GM12874 (cell line): ENCODE data around the gene COMMD9.

Experiments
- TF ChIP-seq, protein P1 (sequence below): IDR thresholded peaks from 2 replicates; pipeline ENCODE4 v1.5.1; 2011; ENCODE audit warnings: low read depth, mild to moderate bottlenecking, control low read depth, low read length, moderate library complexity; ENCODE audit not compliant: insufficient read depth

The COMMD9 gene

DNA sequence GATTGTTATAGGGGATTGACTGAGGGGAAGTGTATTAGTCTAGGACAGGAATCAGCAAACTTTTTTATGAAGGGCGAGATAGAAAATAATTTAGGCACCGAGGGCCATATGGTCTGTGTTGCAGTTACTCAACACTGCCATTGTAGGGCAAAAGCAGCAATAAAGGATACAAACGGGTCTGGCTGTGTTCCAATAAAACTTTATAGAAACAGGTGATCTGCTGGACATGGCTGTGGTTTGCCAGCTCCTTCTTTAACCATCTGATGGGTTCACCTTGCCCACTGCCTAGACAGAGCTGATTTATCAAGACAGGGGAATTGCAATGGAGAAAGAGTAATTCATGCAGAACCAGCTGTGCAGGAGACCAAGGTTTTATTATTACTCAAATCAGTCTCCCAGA is 26.8 kb upstream of the COMMD9 start:
- TF ChIP-seq, protein P1, sequence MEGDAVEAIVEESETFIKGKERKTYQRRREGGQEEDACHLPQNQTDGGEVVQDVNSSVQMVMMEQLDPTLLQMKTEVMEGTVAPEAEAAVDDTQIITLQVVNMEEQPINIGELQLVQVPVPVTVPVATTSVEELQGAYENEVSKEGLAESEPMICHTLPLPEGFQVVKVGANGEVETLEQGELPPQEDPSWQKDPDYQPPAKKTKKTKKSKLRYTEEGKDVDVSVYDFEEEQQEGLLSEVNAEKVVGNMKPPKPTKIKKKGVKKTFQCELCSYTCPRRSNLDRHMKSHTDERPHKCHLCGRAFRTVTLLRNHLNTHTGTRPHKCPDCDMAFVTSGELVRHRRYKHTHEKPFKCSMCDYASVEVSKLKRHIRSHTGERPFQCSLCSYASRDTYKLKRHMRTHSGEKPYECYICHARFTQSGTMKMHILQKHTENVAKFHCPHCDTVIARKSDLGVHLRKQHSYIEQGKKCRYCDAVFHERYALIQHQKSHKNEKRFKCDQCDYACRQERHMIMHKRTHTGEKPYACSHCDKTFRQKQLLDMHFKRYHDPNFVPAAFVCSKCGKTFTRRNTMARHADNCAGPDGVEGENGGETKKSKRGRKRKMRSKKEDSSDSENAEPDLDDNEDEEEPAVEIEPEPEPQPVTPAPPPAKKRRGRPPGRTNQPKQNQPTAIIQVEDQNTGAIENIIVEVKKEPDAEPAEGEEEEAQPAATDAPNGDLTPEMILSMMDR, result no peak

DNA sequence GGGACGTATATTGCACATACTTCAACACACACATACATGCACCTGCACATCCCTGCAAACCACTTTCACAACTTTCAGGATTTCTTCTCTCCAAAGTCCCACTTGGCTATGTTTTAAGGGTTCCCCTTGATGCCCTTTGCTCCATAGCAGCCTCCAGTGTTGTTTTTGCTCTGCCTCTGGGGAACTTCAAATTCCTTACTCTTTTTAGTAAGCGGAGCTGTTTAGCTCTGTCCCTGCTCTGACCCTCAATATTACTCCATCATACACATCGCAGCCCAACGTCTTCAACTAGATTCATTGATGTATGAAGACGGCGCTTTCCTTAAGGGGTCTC is 25.2 kb upstream of the COMMD9 start:
- TF ChIP-seq, protein P1, result no peak

GRCh38 chr11:36313750-36314433 is 24.7 kb upstream of the COMMD9 start:
- TF ChIP-seq, protein P1, result no peak

DNA sequence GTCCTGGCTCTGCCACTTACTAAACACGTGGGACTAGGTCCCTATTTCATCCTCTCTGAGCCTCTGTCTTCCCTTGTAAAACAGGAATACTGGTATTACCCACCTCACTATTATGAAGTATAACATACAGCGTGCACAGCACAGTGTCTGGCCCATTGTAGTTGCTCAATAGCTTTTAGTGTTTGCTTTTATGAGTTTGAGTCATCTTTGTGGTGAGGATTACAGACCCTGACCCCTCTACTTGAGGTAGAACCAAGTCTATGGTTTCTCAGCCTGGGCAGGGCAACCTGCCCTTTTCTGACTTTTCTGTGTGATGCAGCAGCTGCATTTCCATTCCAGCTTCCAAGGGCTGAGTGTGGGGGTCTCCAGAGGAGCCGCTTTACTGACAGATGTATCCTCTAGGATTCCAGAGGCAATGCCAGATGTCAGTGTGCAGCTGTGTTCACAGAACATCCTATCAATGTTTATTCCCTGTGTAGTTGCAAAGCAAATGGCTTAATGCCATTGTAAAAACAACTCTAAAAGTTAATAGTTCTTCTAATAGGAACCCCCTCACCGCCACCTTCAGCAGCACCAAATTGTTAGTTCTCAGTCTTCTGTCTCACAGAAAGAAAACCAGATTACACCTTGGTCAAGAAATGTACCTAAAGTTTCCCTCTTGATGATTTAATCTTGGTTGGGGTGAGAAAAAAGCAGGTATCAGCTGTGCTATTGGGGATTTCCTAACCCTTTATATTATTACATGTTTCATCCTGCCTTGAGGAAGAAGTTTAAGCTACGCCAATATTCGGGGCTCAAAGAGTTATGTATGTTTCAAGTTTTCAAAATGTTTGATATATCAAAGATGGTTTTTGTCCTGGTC is 23.6 kb upstream of the COMMD9 start:
- TF ChIP-seq, protein P1, result no peak

DNA sequence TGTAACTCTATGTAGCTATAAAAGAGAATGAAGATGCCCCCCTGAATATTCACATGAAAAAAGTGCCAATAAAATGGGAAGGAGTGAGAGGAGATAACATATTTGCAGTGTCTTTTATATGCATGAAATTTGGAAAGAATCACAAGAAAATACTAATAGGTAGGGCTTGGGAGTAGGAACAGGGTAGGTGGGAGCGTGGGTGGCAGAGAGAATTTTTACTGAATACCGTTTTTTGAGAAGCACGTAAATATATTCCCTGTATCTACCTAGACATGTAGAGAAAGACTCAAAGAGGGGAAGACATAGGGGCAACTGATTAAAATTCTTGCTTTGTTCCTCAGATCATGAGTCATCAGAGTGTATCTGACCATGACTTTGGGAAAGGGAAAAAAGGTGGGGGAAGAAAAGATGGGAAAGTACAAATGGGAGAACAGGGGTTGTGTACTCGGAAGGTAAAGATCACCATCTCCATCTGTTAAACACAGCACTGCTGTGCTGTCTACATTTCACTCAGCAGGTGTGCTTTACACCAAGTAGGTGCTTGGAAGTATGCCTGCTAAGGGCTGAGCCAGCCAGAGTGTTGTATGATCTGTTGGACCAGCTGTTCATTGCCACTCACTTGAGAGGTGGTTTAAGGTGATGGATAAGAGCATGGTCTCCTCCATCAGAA is 22.8 kb upstream of the COMMD9 start:
- TF ChIP-seq, protein P1, result no peak

DNA sequence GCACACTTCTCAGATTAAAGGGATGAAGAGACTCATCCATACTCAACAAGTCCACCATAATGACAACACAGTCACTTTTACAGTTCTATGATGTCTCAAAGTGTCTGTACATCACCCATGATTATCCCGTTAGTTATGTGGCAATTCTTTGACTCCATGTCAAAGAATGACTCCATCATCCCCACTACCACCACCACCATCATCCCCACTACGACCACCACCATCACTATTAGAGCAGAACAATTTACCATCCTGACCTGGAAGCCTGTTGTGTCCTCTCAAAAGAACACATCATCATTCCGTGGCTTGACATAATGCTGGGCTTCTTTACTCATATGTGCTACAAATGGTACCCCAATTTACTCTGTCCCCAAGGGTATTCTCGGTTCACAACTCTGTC is 20.6 kb upstream of the COMMD9 start:
- TF ChIP-seq, protein P1, result no peak

DNA sequence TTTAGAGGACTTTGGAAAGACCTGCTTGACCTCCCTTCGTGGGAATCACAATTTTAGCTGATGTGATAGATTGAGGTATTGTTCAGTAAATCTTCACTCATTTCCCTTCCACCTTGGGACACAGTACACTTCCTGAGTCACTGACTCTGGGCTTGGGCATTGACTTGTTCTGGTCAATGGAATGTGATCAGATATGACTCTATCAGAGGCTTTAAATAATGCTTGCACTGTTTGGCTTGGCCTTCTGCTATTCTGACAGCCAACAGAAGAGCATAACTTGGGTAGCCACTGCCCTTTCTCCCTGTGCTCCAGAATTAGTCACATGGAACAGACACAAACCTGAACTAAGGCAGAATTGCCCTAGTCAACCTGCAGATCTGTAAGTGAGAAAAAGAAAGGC is 19.4 kb upstream of the COMMD9 start:
- TF ChIP-seq, protein P1, result no peak
